ENCODE data around the gene HMSD. TPM values are rescaled to one million over a fixed set of nuclear protein-coding genes. Genes with fewer than 3 reads are reported as not detected.

The HMSD gene
- total and polyA plus RNA-seq, 2 experiments from 2014 or later: 0.10 TPM; not detected in 1

GRCh38 chr18:63961435-63961980 is 12.4 kb downstream of the HMSD start:
- 79% methylated on average over 5 of the region's 5 CpGs for WGBS (ENCODE audit: low lambda C conversion rate, missing lambda C conversion rate)

GRCh38 chr18:63962137-63962536 is 13.0 kb downstream of the HMSD start:
- no peaks in the 10 kb centered on the region for H3K79me2 ChIP-seq
- no peak overlapping the region for H3K4me2 ChIP-seq
- WGBS (ENCODE audit: low lambda C conversion rate, missing lambda C conversion rate): 48% methylated on average over 1 of the region's 1 CpG
- no peak overlapping the region for H3K27ac ChIP-seq
- no peaks in the 10 kb centered on the region for H3K4me1 ChIP-seq (ENCODE audit: insufficient read depth)
- H3K27me3 ChIP-seq: peaks cover 11% of the 10 kb centered on the region
- TF ChIP-seq, protein P1, sequence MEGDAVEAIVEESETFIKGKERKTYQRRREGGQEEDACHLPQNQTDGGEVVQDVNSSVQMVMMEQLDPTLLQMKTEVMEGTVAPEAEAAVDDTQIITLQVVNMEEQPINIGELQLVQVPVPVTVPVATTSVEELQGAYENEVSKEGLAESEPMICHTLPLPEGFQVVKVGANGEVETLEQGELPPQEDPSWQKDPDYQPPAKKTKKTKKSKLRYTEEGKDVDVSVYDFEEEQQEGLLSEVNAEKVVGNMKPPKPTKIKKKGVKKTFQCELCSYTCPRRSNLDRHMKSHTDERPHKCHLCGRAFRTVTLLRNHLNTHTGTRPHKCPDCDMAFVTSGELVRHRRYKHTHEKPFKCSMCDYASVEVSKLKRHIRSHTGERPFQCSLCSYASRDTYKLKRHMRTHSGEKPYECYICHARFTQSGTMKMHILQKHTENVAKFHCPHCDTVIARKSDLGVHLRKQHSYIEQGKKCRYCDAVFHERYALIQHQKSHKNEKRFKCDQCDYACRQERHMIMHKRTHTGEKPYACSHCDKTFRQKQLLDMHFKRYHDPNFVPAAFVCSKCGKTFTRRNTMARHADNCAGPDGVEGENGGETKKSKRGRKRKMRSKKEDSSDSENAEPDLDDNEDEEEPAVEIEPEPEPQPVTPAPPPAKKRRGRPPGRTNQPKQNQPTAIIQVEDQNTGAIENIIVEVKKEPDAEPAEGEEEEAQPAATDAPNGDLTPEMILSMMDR (IDR thresholded peaks at IDR 0.05; ENCODE audit: poor library complexity): no peak
- no peak for TF ChIP-seq EZH2 (IDR thresholded peaks at IDR 0.05; ENCODE audit: borderline replicate concordance)
- TF ChIP-seq EZH2phosphoT487 (IDR thresholded peaks at IDR 0.05; ENCODE audit: low read depth, severe bottlenecking, unreplicated experiment): no peak
- H3K4me3 ChIP-seq: no peak overlapping the region
- H2AFZ ChIP-seq: no peak overlapping the region
- H4K20me1 ChIP-seq (ENCODE audit: insufficient read depth, poor library complexity, severe bottlenecking): no peaks in the 10 kb centered on the region
- H3K36me3 ChIP-seq (replicated peaks; ENCODE audit: insufficient read depth, low read depth): no peaks in the 10 kb centered on the region
- no peaks in the 10 kb centered on the region for H3K9me2 ChIP-seq (replicated peaks; ENCODE audit: insufficient read depth)
- no peaks in the 10 kb centered on the region for H3K9me3 ChIP-seq (ENCODE audit: low read depth)
- no peak for DNase-seq (ENCODE audit: low spot score)

More at GRCh38 chr18:63961435-63961980, 12.4 kb downstream of the HMSD start:
- Histone ChIP-seq H3K4me2 (no peak overlapping the region), H3K27me3 (peaks cover 16% of the 10 kb centered on the region), H3K36me3 (replicated peaks; ENCODE audit: insufficient read depth, low read depth) (no peaks in the 10 kb centered on the region), H3K4me1 (ENCODE audit: insufficient read depth) (no peaks in the 10 kb centered on the region), H3K9me2 (replicated peaks; ENCODE audit: insufficient read depth) (no peaks in the 10 kb centered on the region), H2AFZ (no peak overlapping the region), H3K9me3 (ENCODE audit: low read depth) (no peaks in the 10 kb centered on the region), H3K79me2 (no peaks in the 10 kb centered on the region), H3K27ac (no peak overlapping the region), H3K4me3 (no peak overlapping the region), H4K20me1 (ENCODE audit: insufficient read depth, poor library complexity, severe bottlenecking) (no peaks in the 10 kb centered on the region)
- DNase-seq (ENCODE audit: low spot score): no peak
- TF ChIP-seq EZH2 (IDR thresholded peaks at IDR 0.05; ENCODE audit: borderline replicate concordance) (no peak), EZH2phosphoT487 (IDR thresholded peaks at IDR 0.05; ENCODE audit: low read depth, severe bottlenecking, unreplicated experiment) (no peak)
- TF ChIP-seq, protein P1 (IDR thresholded peaks at IDR 0.05; ENCODE audit: poor library complexity): no peak

DNA sequence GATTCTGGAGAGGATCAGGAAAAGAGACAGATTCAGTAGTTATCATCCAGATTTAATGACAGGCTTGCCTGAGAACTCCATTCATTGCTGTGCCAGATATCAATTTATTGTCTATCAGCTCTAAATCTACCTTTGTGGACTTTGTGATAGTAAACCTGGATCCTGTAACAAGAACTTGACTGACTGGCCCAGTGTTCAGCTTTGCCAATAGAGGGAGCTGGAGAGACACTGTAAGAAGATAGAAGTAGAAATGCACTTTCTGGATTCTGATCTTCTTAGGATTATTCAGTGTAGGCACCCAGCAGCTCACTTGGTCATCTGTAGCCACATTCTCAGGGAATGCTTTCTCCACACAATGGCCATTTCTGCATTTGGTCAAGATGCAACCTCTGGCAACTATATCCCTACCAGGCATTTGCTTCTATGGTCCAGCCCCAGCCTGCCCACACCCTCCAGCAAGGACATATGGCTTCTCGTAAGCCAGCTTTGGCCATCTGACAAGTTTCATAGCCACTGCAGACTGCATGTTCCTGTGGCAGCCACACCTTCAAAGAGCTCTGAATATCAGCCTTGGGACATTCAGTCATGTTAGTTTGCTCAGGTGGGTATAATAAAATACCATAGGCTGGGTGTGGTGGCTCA is 14.6 kb downstream of the HMSD start:
- H4K20me1 ChIP-seq (ENCODE audit: insufficient read depth, poor library complexity, severe bottlenecking): no peaks in the 10 kb centered on the region
- no peak overlapping the region for H3K4me3 ChIP-seq
- H3K9me3 ChIP-seq (ENCODE audit: low read depth): no peaks in the 10 kb centered on the region
- H2AFZ ChIP-seq: no peak overlapping the region
- no peak overlapping the region for H3K27ac ChIP-seq
- TF ChIP-seq, protein P1 (IDR thresholded peaks at IDR 0.05; ENCODE audit: poor library complexity): peak; percentile 77
- TF ChIP-seq EZH2phosphoT487 (IDR thresholded peaks at IDR 0.05; ENCODE audit: low read depth, severe bottlenecking, unreplicated experiment): no peak
- no peaks in the 10 kb centered on the region for H3K4me1 ChIP-seq (ENCODE audit: insufficient read depth)
- no peak overlapping the region for H3K4me2 ChIP-seq
- no peaks in the 10 kb centered on the region for H3K36me3 ChIP-seq (replicated peaks; ENCODE audit: insufficient read depth, low read depth)
- WGBS (ENCODE audit: low lambda C conversion rate, missing lambda C conversion rate): 89% methylated on average over 1 of the region's 1 CpG
- H3K27me3 ChIP-seq: peaks cover 11% of the 10 kb centered on the region
- DNase-seq (ENCODE audit: low spot score): peak; percentile 84
- no peaks in the 10 kb centered on the region for H3K79me2 ChIP-seq
- H3K9me2 ChIP-seq (replicated peaks; ENCODE audit: insufficient read depth): no peaks in the 10 kb centered on the region

All from hepatocyte (in vitro differentiated cells).